Esophagus squamous epithelium (tissue), 5 donors: Measurements from ENCODE around the gene CCDC88C. TPM values are rescaled to one million over a fixed set of nuclear protein-coding genes. Genes with fewer than 3 reads are reported as not detected.

ENCODE experiments used
- DNase-seq: peaks from one replicate; lab custom pipeline; 2025; lab: John Stamatoyannopoulos, UW
- H3K27ac ChIP-seq, 4 donors: fragments of 200-600 bp; sonication (generic); one replicate each; pipeline ENCODE4 v1.5.1; 2016 to 2019; ENCODE audit warnings: mild to moderate bottlenecking in 1 of 4
- H3K27me3 ChIP-seq, 4 donors: fragments of 200-600 bp; sonication (generic); 1 replicate in 3 of 4; 2 replicates in 1 of 4; pipeline versions ENCODE4 v1.5.1 to v1.6.0; 2017 to 2021; ENCODE audit warnings: antibody characterized with exemption in 1 of 4
- H3K36me3 ChIP-seq, 3 donors: fragments of 200-600 bp; sonication (generic); one replicate each; pipeline ENCODE4 v1.5.1; 2016 to 2019
- H3K4me1 ChIP-seq, 3 donors: fragments of 200-600 bp; sonication (generic); one replicate each; pipeline ENCODE4 v1.5.1; 2017 to 2019
- H3K4me3 ChIP-seq, 4 donors: fragments of 200-600 bp; sonication (generic); 1 replicate in 3 of 4; 2 replicates in 1 of 4; pipeline ENCODE4 v1.5.1; 2016 to 2019; ENCODE audit warnings: mild to moderate bottlenecking in 2 of 4, moderate library complexity in 1 of 4
- H3K9me3 ChIP-seq, 3 donors: fragments of 200-600 bp; sonication (generic); one replicate each; pipeline ENCODE4 v1.5.1; 2016 to 2019
- CTCF ChIP-seq, 6 experiments: fragments of 450-650 bp in 4 of 6; fragments of 200-600 bp in 2 of 6; sonication (generic) in 2 of 6; IDR thresholded peaks; one replicate each; pipeline ENCODE4 v1.5.1; 2016 to 2019; ENCODE audit warnings: antibody characterized with exemption in 6 of 6, mild to moderate bottlenecking in 4 of 6, moderate library complexity in 4 of 6
- POLR2A ChIP-seq, 4 donors: fragments of 450-650 bp; IDR thresholded peaks; one replicate each; pipeline ENCODE4 v1.6.1; 2017; ENCODE audit warnings: antibody characterized with exemption in 4 of 4, mild to moderate bottlenecking in 4 of 4, moderate library complexity in 3 of 4
- WGBS, 2 donors: methylation state at CpG; one replicate each; pipeline ENCODE4 v1.1.5; 2018; 5-methylcytosine and 5-hydroxymethylcytosine counted together
- intact Hi-C: fragments of 100-400 bp; cut with DNase I; formaldehyde crosslinking; loops from one replicate; pipeline ENCODE4 v1.15.0; 2022
- total RNA-seq, 4 donors: library from RNA; depleted of rRNA; stranded (reverse); fragments of >200 nt; gene quantifications; one replicate each; pipeline ENCODE4 v1.1.0, GENCODE V29; 2016
- donor health status: DM: yes; HTN: yes; CAD: no.

The CCDC88C gene
- total RNA-seq, 4 donors from 2014 or later = 23.2 to 31.5 (median 29.9) TPM

- H3K27ac ChIP-seq = peak overlapping the region in 2 of 4 donors; percentile 18 to 21
- TF ChIP-seq POLR2A (IDR thresholded peaks at IDR 0.05) = no peak
- TF ChIP-seq CTCF (IDR thresholded peaks at IDR 0.05) = no peak
- H3K27me3 ChIP-seq = no peaks in the 10 kb centered on the region
- peaks cover 10 to 37% (median 24%) of the 10 kb centered on the region in 3 donors for H3K4me1 ChIP-seq
- peaks cover 0 to 15% (median 4%) of the 10 kb centered on the region in 3 donors for H3K36me3 ChIP-seq
- WGBS, 2 donors = 54 to 67% methylated on average over 7 to 8 of the region's 8 CpGs
- no peaks in the 10 kb centered on the region for H3K9me3 ChIP-seq
- no peak for DNase-seq
- no peak overlapping the region for H3K4me3 ChIP-seq
- intact Hi-C loops = no loop called here
Observed at GRCh38 chr14:91238661-91239060, 179.0 kb downstream of the CCDC88C start.

- Histone ChIP-seq H3K4me1 (peaks cover 5 to 31% (median 21%) of the 10 kb centered on the region in 3 donors), H3K27me3 (no peaks in the 10 kb centered on the region), H3K27ac (no peak overlapping the region), H3K36me3 (peaks cover 0 to 17% (median 4%) of the 10 kb centered on the region in 3 donors), H3K4me3 (no peak overlapping the region), H3K9me3 (no peaks in the 10 kb centered on the region)
- no peak for TF ChIP-seq CTCF (IDR thresholded peaks at IDR 0.05)
- no peak for TF ChIP-seq POLR2A (IDR thresholded peaks at IDR 0.05)
- DNase-seq = no peak
- WGBS, 2 donors = 48 to 51% methylated on average over 4 of the region's 4 CpGs
- intact Hi-C loops = no loop called here
Observed at GRCh38 chr14:91238085-91238484, 179.5 kb downstream of the CCDC88C start.

- no peak overlapping the region for H3K27ac ChIP-seq
- no peaks in the 10 kb centered on the region for H3K9me3 ChIP-seq
- 75 to 77% methylated on average over 4 to 7 of the region's 7 CpGs for WGBS, 2 donors
- H3K27me3 ChIP-seq = no peaks in the 10 kb centered on the region
- peaks cover 0 to 19% (median 4%) of the 10 kb centered on the region in 3 donors for H3K36me3 ChIP-seq
- H3K4me1 ChIP-seq = peaks cover 0 to 30% (median 13%) of the 10 kb centered on the region in 3 donors
- H3K4me3 ChIP-seq = no peak overlapping the region
- no peak for DNase-seq
- intact Hi-C loops = no loop called here
- no peak for TF ChIP-seq POLR2A (IDR thresholded peaks at IDR 0.05)
- TF ChIP-seq CTCF (IDR thresholded peaks at IDR 0.05) = no peak
Observed at GRCh38 chr14:91237219-91237618, 180.4 kb downstream of the CCDC88C start.

GRCh38 chr14:91235841-91236240 lies 181.8 kb downstream of the CCDC88C start:
- DNase-seq = no peak
- intact Hi-C loops = no loop called here
- no peaks in the 10 kb centered on the region for H3K27me3 ChIP-seq
- H3K9me3 ChIP-seq = no peaks in the 10 kb centered on the region
- H3K27ac ChIP-seq = no peak overlapping the region
- H3K36me3 ChIP-seq = peaks cover 0 to 25% (median 4%) of the 10 kb centered on the region in 3 donors
- TF ChIP-seq CTCF (IDR thresholded peaks at IDR 0.05) = no peak
- TF ChIP-seq POLR2A (IDR thresholded peaks at IDR 0.05) = no peak
- WGBS, 2 donors = 94 to 97% methylated on average over 6 to 7 of the region's 7 CpGs
- H3K4me3 ChIP-seq = no peak overlapping the region
- H3K4me1 ChIP-seq = peaks cover 0 to 34% (median 12%) of the 10 kb centered on the region in 3 donors

GRCh38 chr14:91234791-91235114 lies 182.9 kb downstream of the CCDC88C start:
- intact Hi-C loops = no loop called here
- no peak for DNase-seq
- Histone ChIP-seq H3K27me3 (no peaks in the 10 kb centered on the region), H3K36me3 (peaks cover 0 to 35% (median 4%) of the 10 kb centered on the region in 3 donors), H3K4me1 (peaks cover 0 to 42% (median 20%) of the 10 kb centered on the region in 3 donors), H3K27ac (no peak overlapping the region), H3K9me3 (no peaks in the 10 kb centered on the region), H3K4me3 (no peak overlapping the region)
- TF ChIP-seq CTCF (IDR thresholded peaks at IDR 0.05) (no peak), POLR2A (IDR thresholded peaks at IDR 0.05) (no peak)
- WGBS, 2 donors = 95% methylated on average over 11 to 13 of the region's 16 CpGs
